Karpas-422 (cell line): Measurements from ENCODE around the gene FBXL14. TPM values are rescaled to one million over a fixed set of nuclear protein-coding genes. Genes with fewer than 3 reads are reported as not detected.
"Not testable (repeated sequence)": the region's sequence is repeated elsewhere in the genome, so short reads cannot be mapped to it uniquely, and the experiment has no call there.

Experiments
- DNase-seq: peaks from one replicate; pipeline ENCODE4 v3.0.0-alpha.2; 2015
- H2AFZ ChIP-seq: fragments of 200-600 bp; sonication (generic); 2 replicates; pipeline ENCODE4 v1.6.1; 2014; ENCODE audit warnings: antibody characterized with exemption, low read length, mixed read lengths
- H3K27ac ChIP-seq: fragments of 200-600 bp; sonication (generic); 2 replicates; pipeline ENCODE4 v1.5.1; 2014; ENCODE audit warnings: mild to moderate bottlenecking, low read length, moderate library complexity
- H3K27me3 ChIP-seq: fragments of 200-600 bp; sonication (generic); 2 replicates; pipeline ENCODE4 v1.6.1; 2014; ENCODE audit warnings: low read length, mixed read lengths
- H3K36me3 ChIP-seq: fragments of 200-600 bp; sonication (generic); 2 replicates; pipeline ENCODE4 v1.6.1; 2014; ENCODE audit warnings: low read length, mixed read lengths; ENCODE audit not compliant: insufficient read depth
- H3K4me1 ChIP-seq: fragments of 200-600 bp; sonication (generic); 2 replicates; pipeline ENCODE4 v1.6.1; 2014; ENCODE audit warnings: mild to moderate bottlenecking, low read length, mixed read lengths
- H3K4me2 ChIP-seq: fragments of 200-600 bp; sonication (generic); 2 replicates; pipeline ENCODE4 v1.6.1; 2014; ENCODE audit warnings: low read length, low read depth, mild to moderate bottlenecking; ENCODE audit not compliant: poor library complexity, severe bottlenecking
- H3K4me3 ChIP-seq: fragments of 200-600 bp; sonication (generic); 2 replicates; pipeline ENCODE4 v1.5.1; 2014; ENCODE audit warnings: mild to moderate bottlenecking, antibody characterized with exemption, low read length, mixed read lengths
- H3K79me2 ChIP-seq: fragments of 200-600 bp; sonication (generic); 2 replicates; pipeline ENCODE4 v1.6.1; 2014; ENCODE audit warnings: mild to moderate bottlenecking, low read length, mixed read lengths
- H3K9ac ChIP-seq: fragments of 200-600 bp; sonication (generic); 2 replicates; pipeline ENCODE4 v1.6.0; 2014; ENCODE audit warnings: low read length
- H3K9me2 ChIP-seq: fragments of 200-600 bp; sonication (generic), shearing (Covaris generic); replicated peaks from 2 replicates; pipeline ENCODE4 v1.6.0; 2014; ENCODE audit warnings: mild to moderate bottlenecking, low read length, moderate library complexity; ENCODE audit not compliant: insufficient read depth
- H3K9me3 ChIP-seq: fragments of 300-700, 200-600 bp; sonication (generic); 2 replicates; pipeline ENCODE4 v1.6.1; 2014; ENCODE audit warnings: low read length, mixed read lengths
- H4K20me1 ChIP-seq: fragments of 200-600 bp; sonication (generic); 2 replicates; pipeline ENCODE4 v1.6.1; 2014; ENCODE audit warnings: mild to moderate bottlenecking, antibody characterized with exemption, low read length, low read depth; ENCODE audit not compliant: insufficient read depth
- total RNA-seq: library from RNA; depleted of rRNA; stranded (reverse); fragments of >200 nt; shearing (Covaris generic); gene quantifications from 2 replicates; pipeline ENCODE4 v1.2.3, GENCODE V29; 2014; ENCODE audit warnings: low replicate concordance

FBXL14 gene
- total RNA-seq, 1 experiment from 2014 or later: 29.0 TPM

DNA sequence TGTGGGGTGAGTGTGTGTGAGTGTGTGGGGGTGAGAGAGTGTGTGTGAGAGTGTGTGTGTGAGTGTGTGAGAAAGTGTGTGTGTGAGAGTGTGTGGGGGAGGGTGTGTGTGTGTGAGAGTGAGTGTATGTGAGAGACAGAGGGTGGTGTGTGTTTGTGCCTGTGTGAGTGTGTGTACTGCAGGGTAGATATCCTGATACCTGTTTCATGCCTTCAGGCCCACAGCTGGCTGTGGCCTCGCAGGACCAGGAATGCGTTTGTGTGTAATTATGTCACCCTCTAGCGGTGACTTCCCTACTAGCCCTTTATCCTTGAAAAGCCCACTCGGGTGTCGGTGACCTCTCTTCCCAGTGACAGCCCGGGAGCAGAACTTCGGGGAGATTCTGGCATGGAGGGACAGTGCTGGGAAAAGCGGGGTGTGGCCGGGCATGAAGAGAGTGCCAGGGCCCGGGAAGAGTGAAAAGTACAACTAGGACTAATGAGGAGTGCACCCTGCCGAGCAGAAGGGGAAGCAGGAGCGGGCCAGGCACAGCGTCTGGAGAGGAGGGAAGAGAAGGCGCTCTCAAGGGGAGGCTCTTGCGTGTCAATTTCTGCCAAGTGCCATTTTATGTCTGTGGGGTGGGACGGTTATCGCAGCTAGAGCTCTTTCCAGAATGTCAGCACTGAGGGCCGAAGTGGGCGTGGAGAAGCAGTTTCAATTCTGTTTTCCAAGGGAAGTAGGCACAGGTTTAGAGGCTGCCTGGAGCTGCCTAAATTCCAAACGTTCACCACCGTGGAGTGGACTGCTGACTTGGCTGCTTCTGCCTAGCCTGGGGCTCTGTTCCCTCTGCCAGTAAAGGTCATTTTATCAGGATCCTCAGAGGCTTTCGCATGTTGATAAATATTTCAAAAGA lies 11.0 kb upstream of the FBXL14 start:
- H3K36me3 ChIP-seq: no peaks in the 10 kb centered on the region
- peak overlapping the region; percentile 63 for H3K4me3 ChIP-seq
- H3K27ac ChIP-seq: no peak overlapping the region
- H3K4me2 ChIP-seq: peak overlapping the region; percentile 84
- H3K9me3 ChIP-seq: no peaks in the 10 kb centered on the region
- H3K27me3 ChIP-seq: no peaks in the 10 kb centered on the region
- H3K9me2 ChIP-seq: no peaks in the 10 kb centered on the region
- no peaks in the 10 kb centered on the region for H4K20me1 ChIP-seq
- no peaks in the 10 kb centered on the region for H3K79me2 ChIP-seq
- peak; percentile 83 for DNase-seq
- peak overlapping the region; percentile 32 for H3K9ac ChIP-seq
- H2AFZ ChIP-seq: no peak overlapping the region; the same call in 1 of the 2 replicates
- H3K4me1 ChIP-seq: peaks cover 42% of the 10 kb centered on the region

DNA sequence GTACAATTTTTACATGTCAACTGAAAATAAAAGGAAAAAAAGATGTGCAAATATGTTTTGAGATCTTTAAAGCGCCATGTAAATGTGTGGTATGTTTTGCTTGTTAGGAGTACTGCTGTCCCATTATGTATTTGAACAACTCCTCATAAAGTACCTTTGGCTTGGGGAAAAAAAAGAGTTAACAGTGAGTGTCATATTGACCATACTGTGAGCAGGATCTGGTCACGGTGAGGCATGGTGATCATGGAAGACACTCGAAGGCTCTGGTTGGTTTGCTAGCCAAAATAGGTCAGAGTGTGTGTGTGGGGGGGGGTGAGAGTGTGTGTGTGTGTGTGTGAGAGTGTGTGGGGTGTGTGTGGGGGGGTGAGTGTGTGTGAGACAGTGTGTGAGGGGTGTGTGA lies 10.1 kb upstream of the FBXL14 start:
- no peak overlapping the region for H3K4me2 ChIP-seq
- DNase-seq: no peak

DNA sequence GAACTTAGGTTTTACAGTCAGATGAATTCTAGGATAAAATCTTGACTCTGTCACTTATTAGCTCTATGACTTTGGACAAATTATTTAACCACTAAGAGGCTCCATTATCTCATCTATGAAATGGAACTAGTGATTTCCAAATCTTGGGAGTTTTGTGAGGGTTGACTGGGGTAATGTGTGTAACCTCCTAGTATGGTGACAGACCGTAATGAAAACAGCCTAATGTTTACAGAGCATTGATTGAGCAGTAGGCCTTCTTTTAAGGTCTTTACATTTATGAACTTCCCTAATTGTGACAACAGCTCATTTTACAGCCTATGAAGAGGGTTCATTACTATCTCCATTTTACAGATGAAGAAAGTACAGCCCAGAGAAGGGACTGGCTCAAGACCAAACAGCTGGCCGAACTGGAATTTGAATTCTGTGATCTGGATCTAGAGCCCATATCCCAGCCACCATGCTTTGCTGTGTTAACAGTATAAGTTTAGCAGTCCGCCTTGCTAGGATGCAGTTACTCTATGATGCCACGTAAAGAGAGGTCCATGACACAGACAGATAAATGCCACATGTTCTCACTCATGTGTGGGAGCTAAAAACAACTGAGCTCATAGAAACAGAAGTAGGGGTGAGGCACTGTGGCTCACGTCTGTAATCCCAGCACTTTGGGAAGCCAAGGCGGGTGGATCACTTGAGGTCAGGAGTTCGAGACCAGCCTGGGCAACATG lies 9.1 kb upstream of the FBXL14 start:
- H3K4me2 ChIP-seq: no peak overlapping the region
- H3K27ac ChIP-seq: no peak overlapping the region
- no peaks in the 10 kb centered on the region for H3K9me3 ChIP-seq
- H2AFZ ChIP-seq: no peak overlapping the region
- H3K4me3 ChIP-seq: no peak overlapping the region
- H3K4me1 ChIP-seq: peaks cover 35% of the 10 kb centered on the region
- no peak overlapping the region for H3K9ac ChIP-seq
- no peaks in the 10 kb centered on the region for H3K27me3 ChIP-seq
- H4K20me1 ChIP-seq: no peaks in the 10 kb centered on the region
- no peaks in the 10 kb centered on the region for H3K79me2 ChIP-seq
- H3K36me3 ChIP-seq: no peaks in the 10 kb centered on the region
- DNase-seq: no peak
- no peaks in the 10 kb centered on the region for H3K9me2 ChIP-seq

More for the DNA sequence above, 10.1 kb upstream of the FBXL14 start:
- H3K27me3 ChIP-seq: no peaks in the 10 kb centered on the region
- no peaks in the 10 kb centered on the region for H4K20me1 ChIP-seq
- no peaks in the 10 kb centered on the region for H3K9me2 ChIP-seq
- no peak overlapping the region for H3K4me3 ChIP-seq
- no peak overlapping the region for H3K9ac ChIP-seq
- peaks cover 42% of the 10 kb centered on the region for H3K4me1 ChIP-seq
- no peaks in the 10 kb centered on the region for H3K79me2 ChIP-seq
- no peaks in the 10 kb centered on the region for H3K36me3 ChIP-seq
- no peak overlapping the region for H3K27ac ChIP-seq
- no peaks in the 10 kb centered on the region for H3K9me3 ChIP-seq
- H2AFZ ChIP-seq: no peak overlapping the region

DNA sequence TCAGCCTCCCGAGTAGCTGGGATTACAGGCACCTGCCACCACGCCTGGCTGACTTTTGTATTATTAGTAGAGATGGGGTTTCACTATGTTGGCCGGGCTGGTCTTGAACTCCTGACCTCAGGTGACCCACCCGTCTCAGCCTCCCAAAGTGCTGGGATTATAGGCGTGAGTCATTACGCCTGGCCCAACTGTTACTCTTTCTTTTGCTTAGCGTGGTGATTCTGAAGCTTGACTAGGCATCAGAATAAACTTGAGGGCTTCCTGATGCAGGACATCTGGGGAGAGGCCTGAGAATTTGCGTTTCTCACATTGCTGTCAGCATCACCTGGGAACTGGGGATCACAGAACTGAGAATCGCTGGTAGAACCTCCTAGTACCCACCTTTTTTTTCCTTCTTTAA lies 8.3 kb upstream of the FBXL14 start:
- not testable (repeated sequence) for H3K9me2 ChIP-seq, H3K4me2 ChIP-seq, H4K20me1 ChIP-seq, H3K36me3 ChIP-seq, H3K4me3 ChIP-seq, H2AFZ ChIP-seq, H3K27ac ChIP-seq, H3K79me2 ChIP-seq, H3K9me3 ChIP-seq, DNase-seq, H3K27me3 ChIP-seq, H3K9ac ChIP-seq
- H3K4me1 ChIP-seq: peaks cover 29% of the 10 kb centered on the region

DNA sequence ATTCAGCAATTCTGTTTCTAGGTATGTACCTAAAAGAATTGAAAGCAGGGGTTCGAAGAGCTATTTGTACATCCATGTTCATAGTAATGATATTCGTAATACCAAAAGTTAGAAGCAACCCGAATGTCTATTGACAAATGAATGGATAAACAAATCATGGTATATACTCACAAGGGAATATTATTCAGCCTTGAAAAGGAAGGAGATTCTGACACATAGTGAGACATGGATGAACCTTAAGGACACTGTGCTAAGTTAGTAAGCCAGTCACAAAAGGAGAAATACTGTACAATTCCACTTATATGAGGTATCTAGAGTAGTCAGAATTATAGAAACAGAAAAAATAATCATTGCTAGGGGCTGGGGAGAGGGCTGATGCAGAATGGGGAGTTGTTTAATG lies 4.4 kb upstream of the FBXL14 start:
- H2AFZ ChIP-seq: no peak overlapping the region
- H3K4me2 ChIP-seq: no peak overlapping the region
- H3K79me2 ChIP-seq: peaks cover under 1% of the 10 kb centered on the region; the same call in 1 of the 2 replicates
- H3K27ac ChIP-seq: no peak overlapping the region
- no peak overlapping the region for H3K4me3 ChIP-seq
- H3K27me3 ChIP-seq: no peaks in the 10 kb centered on the region
- H3K36me3 ChIP-seq: no peaks in the 10 kb centered on the region
- no peaks in the 10 kb centered on the region for H3K9me3 ChIP-seq
- H3K9ac ChIP-seq: no peak overlapping the region
- H4K20me1 ChIP-seq: peaks cover under 1% of the 10 kb centered on the region; the same call in 1 of the 2 replicates
- H3K9me2 ChIP-seq: no peaks in the 10 kb centered on the region
- no peak for DNase-seq
- H3K4me1 ChIP-seq: peaks cover 26% of the 10 kb centered on the region

DNA sequence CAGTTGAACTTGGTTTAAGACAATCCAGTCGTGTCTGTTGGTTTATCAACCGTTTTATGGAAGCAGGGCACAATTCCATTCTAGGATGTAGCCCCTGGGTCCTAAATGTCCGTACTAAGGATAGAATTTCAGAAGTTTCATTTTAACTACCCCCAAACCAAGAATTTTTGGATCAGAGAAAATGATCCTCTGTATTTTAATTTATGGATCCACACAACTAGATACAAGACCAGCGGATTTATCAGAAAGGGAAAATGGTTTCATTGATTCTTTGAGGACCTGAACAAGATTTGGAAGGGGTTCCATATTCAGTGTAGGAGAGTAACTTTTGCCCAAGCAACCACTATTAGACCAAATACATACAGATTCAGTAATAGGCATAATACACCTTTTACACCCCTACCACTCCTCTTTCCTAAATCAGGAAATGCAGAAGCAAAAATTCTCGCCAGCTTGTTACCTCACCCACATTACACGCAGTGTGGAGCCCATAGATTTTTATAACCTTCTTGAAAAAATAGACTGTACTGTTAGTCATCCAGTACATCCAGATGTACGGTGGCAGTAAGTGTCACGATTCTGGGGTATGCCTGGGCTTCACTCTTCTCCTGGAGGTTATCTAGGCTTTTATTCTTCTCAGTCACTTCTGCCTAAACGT lies 1.4 kb upstream of the FBXL14 start:
- H3K79me2 ChIP-seq: peaks cover 27% of the 10 kb centered on the region
- peaks cover 40% of the 10 kb centered on the region for H3K4me1 ChIP-seq
- DNase-seq: no peak
- no peaks in the 10 kb centered on the region for H3K9me2 ChIP-seq
- peak overlapping the region; percentile 87 for H2AFZ ChIP-seq
- H3K4me2 ChIP-seq: peak overlapping the region; percentile 86
- H3K27ac ChIP-seq: no peak overlapping the region
- peak overlapping the region; percentile 74; the same call in 1 of the 2 replicates for H3K4me3 ChIP-seq
- H3K9me3 ChIP-seq: no peaks in the 10 kb centered on the region
- no peak overlapping the region for H3K9ac ChIP-seq
- peaks cover 26% of the 10 kb centered on the region for H4K20me1 ChIP-seq
- peaks cover 6% of the 10 kb centered on the region for H3K36me3 ChIP-seq
- H3K27me3 ChIP-seq: no peaks in the 10 kb centered on the region

DNA sequence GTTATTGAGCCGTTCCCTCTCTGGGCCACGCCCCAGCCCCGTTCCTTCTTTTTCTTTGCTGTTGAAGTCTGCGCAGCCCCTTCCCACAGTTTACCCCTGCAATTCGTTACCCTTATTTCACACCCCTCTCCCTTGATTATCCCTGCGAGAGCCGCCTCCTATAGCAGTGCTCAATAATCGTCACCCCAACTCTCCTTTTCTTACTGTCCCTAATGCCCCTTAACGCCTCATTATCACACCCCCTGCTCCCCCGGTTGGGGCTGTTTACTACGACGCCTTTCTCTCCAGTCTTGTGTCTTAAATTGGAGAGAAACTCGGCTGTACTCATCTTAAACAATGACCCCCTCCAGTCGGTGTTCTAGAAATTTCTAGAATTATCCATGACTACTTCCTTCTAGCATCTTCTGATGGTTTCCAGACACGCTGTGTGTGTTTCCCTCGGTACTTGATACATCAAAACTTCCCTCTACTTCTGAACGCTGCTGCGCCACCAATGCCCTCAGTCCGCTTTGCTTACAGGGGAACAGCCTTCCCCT lies 713 bp upstream of the FBXL14 start:
- no peaks in the 10 kb centered on the region for H3K9me2 ChIP-seq

DNA sequence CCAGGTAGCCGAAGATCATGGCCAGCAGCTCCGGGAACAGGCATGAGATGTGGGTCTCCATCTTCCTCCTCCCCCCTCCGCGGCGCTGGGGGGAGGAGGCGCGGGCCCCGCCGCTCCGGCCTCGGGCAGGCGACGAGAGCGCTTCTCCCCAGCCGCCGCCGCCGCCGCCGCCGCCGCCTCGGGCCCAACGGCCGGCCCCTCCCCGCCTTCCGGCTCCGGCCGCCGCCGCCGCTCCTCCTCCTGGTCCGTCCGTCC lies 448 bp downstream of the FBXL14 start:
- Histone ChIP-seq H3K4me1 (peaks cover 46% of the 10 kb centered on the region), H3K36me3 (peaks cover 8% of the 10 kb centered on the region), H3K79me2 (peaks cover 34% of the 10 kb centered on the region), H3K9me3 (no peaks in the 10 kb centered on the region), H4K20me1 (peaks cover 40% of the 10 kb centered on the region), H3K27me3 (no peaks in the 10 kb centered on the region), H2AFZ (0 out of 2 replicates have a peak overlapping the region, but pooled peaks have one; percentile 27), H3K9me2 (no peaks in the 10 kb centered on the region), H3K4me3 (peak overlapping the region; percentile 90), H3K27ac (peak overlapping the region; percentile 47; the same call in 1 of the 2 replicates), H3K9ac (peak overlapping the region; percentile 83), H3K4me2 (peak overlapping the region; percentile 96)
- peak; percentile 87 for DNase-seq

More for the DNA sequence above, 713 bp upstream of the FBXL14 start:
- H4K20me1 ChIP-seq: peaks cover 33% of the 10 kb centered on the region
- peak overlapping the region; percentile 77 for H3K9ac ChIP-seq
- H3K4me3 ChIP-seq: peak overlapping the region; percentile 74
- peak overlapping the region; percentile 86 for H3K4me2 ChIP-seq
- peak overlapping the region; percentile 87 for H2AFZ ChIP-seq
- H3K27ac ChIP-seq: no peak overlapping the region; the same call in 1 of the 2 replicates
- no peaks in the 10 kb centered on the region for H3K9me3 ChIP-seq
- DNase-seq: peak; percentile 54
- H3K4me1 ChIP-seq: peaks cover 46% of the 10 kb centered on the region
- peaks cover 34% of the 10 kb centered on the region for H3K79me2 ChIP-seq
- no peaks in the 10 kb centered on the region for H3K27me3 ChIP-seq
- H3K36me3 ChIP-seq: peaks cover 8% of the 10 kb centered on the region
